ENCODE measurements around the gene FAM174C. TPM values are rescaled to one million over a fixed set of nuclear protein-coding genes. Genes with fewer than 3 reads are reported as not detected.

FAM174C gene
- total RNA-seq, 4 donors from 2014 or later: 24.9 to 58.9 (median 43.6) TPM

- TF ChIP-seq POLR2AphosphoS5 (IDR thresholded peaks at IDR 0.05) (peak; percentile 44 to 49), EP300 (IDR thresholded peaks at IDR 0.05) (no peak), POLR2A (IDR thresholded peaks at IDR 0.05; ENCODE audit: low read depth) (peak; percentile 7)
- TF ChIP-seq, protein P1, sequence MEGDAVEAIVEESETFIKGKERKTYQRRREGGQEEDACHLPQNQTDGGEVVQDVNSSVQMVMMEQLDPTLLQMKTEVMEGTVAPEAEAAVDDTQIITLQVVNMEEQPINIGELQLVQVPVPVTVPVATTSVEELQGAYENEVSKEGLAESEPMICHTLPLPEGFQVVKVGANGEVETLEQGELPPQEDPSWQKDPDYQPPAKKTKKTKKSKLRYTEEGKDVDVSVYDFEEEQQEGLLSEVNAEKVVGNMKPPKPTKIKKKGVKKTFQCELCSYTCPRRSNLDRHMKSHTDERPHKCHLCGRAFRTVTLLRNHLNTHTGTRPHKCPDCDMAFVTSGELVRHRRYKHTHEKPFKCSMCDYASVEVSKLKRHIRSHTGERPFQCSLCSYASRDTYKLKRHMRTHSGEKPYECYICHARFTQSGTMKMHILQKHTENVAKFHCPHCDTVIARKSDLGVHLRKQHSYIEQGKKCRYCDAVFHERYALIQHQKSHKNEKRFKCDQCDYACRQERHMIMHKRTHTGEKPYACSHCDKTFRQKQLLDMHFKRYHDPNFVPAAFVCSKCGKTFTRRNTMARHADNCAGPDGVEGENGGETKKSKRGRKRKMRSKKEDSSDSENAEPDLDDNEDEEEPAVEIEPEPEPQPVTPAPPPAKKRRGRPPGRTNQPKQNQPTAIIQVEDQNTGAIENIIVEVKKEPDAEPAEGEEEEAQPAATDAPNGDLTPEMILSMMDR (IDR thresholded peaks at IDR 0.05): no peak
- H3K4me3 ChIP-seq: peak overlapping the region; percentile 55 to 65 (median 60)
- H3K27ac ChIP-seq (replicated peaks in 1 of 4): peak overlapping the region; percentile 99 to 100 (median 100)
- peaks cover 72 to 85% (median 77%) of the 10 kb centered on the region in 4 donors for H3K4me1 ChIP-seq
- H3K36me3 ChIP-seq: peaks cover 4 to 9% (median 7%) of the 10 kb centered on the region in 4 donors
- intact Hi-C loops (cut with DNase I): no loop called here
- no peak for DNase-seq (ENCODE audit: extremely low spot score)
- no peaks in the 10 kb centered on the region for H3K27me3 ChIP-seq
- no peaks in the 10 kb centered on the region for H3K9me3 ChIP-seq
- 0% methylated on average over 32 of the region's 84 CpGs for WGBS
Measured at GRCh38 chr19:1266129-1266915, 9.0 kb upstream of the FAM174C start.

- DNase-seq (ENCODE audit: extremely low spot score): no peak
- H3K27ac ChIP-seq (replicated peaks in 1 of 4): peak overlapping the region; percentile 99 to 100 (median 100)
- H3K4me3 ChIP-seq: peak overlapping the region; percentile 55 to 65 (median 60)
- H3K9me3 ChIP-seq: no peaks in the 10 kb centered on the region
- H3K4me1 ChIP-seq: peaks cover 72 to 85% (median 77%) of the 10 kb centered on the region in 4 donors
- H3K36me3 ChIP-seq: peaks cover 11 to 16% (median 13%) of the 10 kb centered on the region in 4 donors
- WGBS: 4% methylated on average over 9 of the region's 59 CpGs
- intact Hi-C loops (cut with DNase I): loop anchor here (1.0 kb wide), 1 partner anchor 23 kb away; no protein-coding TSS in a partner anchor
- TF ChIP-seq EP300 (IDR thresholded peaks at IDR 0.05): no peak
- TF ChIP-seq POLR2AphosphoS5 (IDR thresholded peaks at IDR 0.05): peak in 1 of 2 donors; percentile 72
- TF ChIP-seq, protein P1 (IDR thresholded peaks at IDR 0.05): peak; percentile 98 to 100 (median 99)
- H3K27me3 ChIP-seq: no peaks in the 10 kb centered on the region
Measured at GRCh38 chr19:1266916-1267476, 8.3 kb upstream of the FAM174C start.

GRCh38 chr19:1267477-1268225, 7.7 kb upstream of the FAM174C start:
- Histone ChIP-seq H3K4me3 (peak overlapping the region; percentile 55 to 65 (median 60)), H3K27ac (replicated peaks in 1 of 4) (peak overlapping the region; percentile 97 to 100 (median 100)), H3K9me3 (no peaks in the 10 kb centered on the region), H3K4me1 (peaks cover 72 to 85% (median 77%) of the 10 kb centered on the region in 4 donors), H3K27me3 (no peaks in the 10 kb centered on the region), H3K36me3 (peaks cover 13 to 23% (median 20%) of the 10 kb centered on the region in 4 donors)
- intact Hi-C loops (cut with DNase I): loop anchor here (1.0 kb wide), 1 partner anchor 23 kb away; no protein-coding TSS in a partner anchor
- WGBS: 34% methylated on average over 15 of the region's 35 CpGs
- no peak for DNase-seq (ENCODE audit: extremely low spot score)
- TF ChIP-seq EP300 (IDR thresholded peaks at IDR 0.05): no peak
- TF ChIP-seq, protein P1 (IDR thresholded peaks at IDR 0.05): no peak
- TF ChIP-seq POLR2AphosphoS5 (IDR thresholded peaks at IDR 0.05): no peak
- TF ChIP-seq POLR2A (IDR thresholded peaks at IDR 0.05; ENCODE audit: low read depth): no peak

DNA sequence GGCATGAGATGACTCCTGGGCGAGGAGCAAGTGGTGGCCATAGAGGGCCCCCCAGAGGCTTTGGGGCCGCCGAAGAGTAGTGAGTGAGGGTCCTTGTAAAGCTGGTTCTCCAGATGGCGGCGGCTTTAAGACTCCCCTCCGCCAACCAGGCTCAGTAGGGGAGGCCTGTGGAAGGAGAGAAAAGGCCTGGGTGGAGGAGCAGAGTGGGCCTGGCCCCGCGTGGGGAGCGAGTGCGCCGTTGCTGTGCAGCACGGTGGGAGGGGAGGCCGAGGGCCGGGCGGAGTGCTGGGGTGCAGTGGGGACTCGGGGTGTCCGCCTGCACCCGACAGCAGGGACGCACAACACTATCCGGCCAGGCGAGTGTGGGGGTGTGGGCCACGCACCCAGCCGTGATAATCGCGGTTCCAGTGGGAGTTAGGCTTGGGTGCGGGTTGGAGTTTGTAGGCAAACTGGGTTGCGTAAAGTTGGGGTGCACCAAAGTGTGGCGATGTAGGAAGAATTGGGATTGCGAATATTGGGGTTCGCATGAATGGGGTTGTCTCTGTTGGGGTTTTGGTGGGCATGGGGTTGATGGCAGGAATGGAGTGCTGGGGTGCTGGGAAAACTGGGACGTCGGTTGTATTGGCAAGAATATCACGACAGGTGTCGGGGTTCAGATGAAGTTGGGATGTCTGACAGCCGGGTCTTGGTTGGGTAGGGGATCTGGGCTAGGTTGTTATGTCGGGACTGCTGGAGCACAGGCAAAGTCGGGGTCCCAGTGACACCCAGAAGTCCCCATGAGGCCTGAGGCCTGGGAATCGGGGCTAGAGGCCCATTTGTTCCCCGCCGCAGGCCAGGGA, 6.9 kb upstream of the FAM174C start:
- no peak for DNase-seq (ENCODE audit: extremely low spot score)
- Histone ChIP-seq H3K27ac (replicated peaks in 1 of 4) (peak overlapping the region; percentile 97 to 100 (median 100)), H3K4me1 (peaks cover 77 to 86% (median 80%) of the 10 kb centered on the region in 4 donors), H3K36me3 (peaks cover 18 to 30% (median 28%) of the 10 kb centered on the region in 4 donors), H3K4me3 (peak overlapping the region; percentile 68 to 95 (median 86)), H3K9me3 (no peaks in the 10 kb centered on the region), H3K27me3 (no peaks in the 10 kb centered on the region)
- intact Hi-C loops (cut with DNase I): no loop called here
- TF ChIP-seq POLR2AphosphoS5 (IDR thresholded peaks at IDR 0.05) (no peak), EP300 (IDR thresholded peaks at IDR 0.05) (no peak), POLR2A (IDR thresholded peaks at IDR 0.05; ENCODE audit: low read depth) (no peak)
- TF ChIP-seq, protein P1 (IDR thresholded peaks at IDR 0.05): no peak
- WGBS: 50% methylated on average over 27 of the region's 40 CpGs
